GOT3 (cell line): ENCODE data around the gene NUP62.

ENCODE experiments used
- DNase-seq: peaks from one replicate; lab custom pipeline; 2025; ENCODE audit warnings: mixed read lengths; lab: John Stamatoyannopoulos, UW

The NUP62 gene

GRCh38 chr19:49866933-49867782 is 62.1 kb downstream of the NUP62 start, which contains the start of gene PNKP:
TSS of gene PNKP (minus strand) at chr19:49867576. CDS start at chr19:49867204, 372 bp downstream.
- DNase-seq: peak; percentile 79

- no peak for DNase-seq
Observed at GRCh38 chr19:49864890-49865289, 64.4 kb downstream of the NUP62 start.

GRCh38 chr19:49863935-49864320 is 65.4 kb downstream of the NUP62 start:
- no peak for DNase-seq

GRCh38 chr19:49863254-49863934 is 65.9 kb downstream of the NUP62 start:
- DNase-seq: no peak

GRCh38 chr19:49862391-49863253 is 66.7 kb downstream of the NUP62 start:
- no peak for DNase-seq

- no peak for DNase-seq
Observed at GRCh38 chr19:49861541-49862378, 67.5 kb downstream of the NUP62 start.

- no peak for DNase-seq
Observed at GRCh38 chr19:49861107-49861506, 68.2 kb downstream of the NUP62 start.

- DNase-seq: no peak
Observed at GRCh38 chr19:49860336-49861102, 68.8 kb downstream of the NUP62 start.

GRCh38 chr19:49859682-49860335 is 69.5 kb downstream of the NUP62 start:
- no peak for DNase-seq

- no peak for DNase-seq
Observed at GRCh38 chr19:49858088-49858985, 71.0 kb downstream of the NUP62 start.

- no peak for DNase-seq
Observed at GRCh38 chr19:49857838-49858087, 71.5 kb downstream of the NUP62 start.

- no peak for DNase-seq
Observed at GRCh38 chr19:49857061-49857837, 72.1 kb downstream of the NUP62 start.
